Immature natural killer cell (primary cell): ENCODE measurements around the gene KRT24. TPM values are rescaled to one million over a fixed set of nuclear protein-coding genes. Genes with fewer than 3 reads are reported as not detected.

Experiments used
- polyA plus RNA-seq, 3 donors: library from polyadenylated mRNA; unstranded; fragments of 300-500 nt; fragmentation: Illumina TruSeq; gene quantifications; one replicate each; pipeline ENCODE4 v1.2.3, GENCODE V29; 2021

Gene KRT24
- polyA plus RNA-seq, 3 donors from 2014 or later, result not detected

Other genes starting within 250 kb of the KRT24 start
- gene TNS4, start 202.1 kb downstream of the KRT24 start, polyA plus RNA-seq, result under 1 TPM in 1 of 3 donors, not detected in 2; 0.12 TPM
- 10 to 100 TPM; 29.6 to 50.9 (median 43.2) TPM for gene CCR7, start 138.3 kb downstream of the KRT24 start, polyA plus RNA-seq
- 100 to 1,000 TPM; 196 to 261 (median 223) TPM for gene SMARCE1, start 55.9 kb downstream of the KRT24 start, polyA plus RNA-seq
- not detected for gene KRT222, start 38.6 kb downstream of the KRT24 start, polyA plus RNA-seq
- not detected for gene KRT25, start 51.6 kb upstream of the KRT24 start, polyA plus RNA-seq
- gene KRT26, start 68.4 kb upstream of the KRT24 start, polyA plus RNA-seq, result not detected
- gene KRT27, start 78.8 kb upstream of the KRT24 start, polyA plus RNA-seq, result not detected
- not detected for gene KRT28, start 96.2 kb upstream of the KRT24 start, polyA plus RNA-seq
- gene KRT10, start 118.9 kb upstream of the KRT24 start, polyA plus RNA-seq, result 100 to 1,000 TPM; 120 to 191 (median 182) TPM
- gene KRT12, start 163.5 kb upstream of the KRT24 start, polyA plus RNA-seq, result not detected
- gene KRT20, start 181.5 kb upstream of the KRT24 start, polyA plus RNA-seq, result not detected
- gene KRT23, start 233.9 kb upstream of the KRT24 start, polyA plus RNA-seq, result not detected